Neuronal stem cell (in vitro differentiated cells): ENCODE results near the gene SYNDIG1.

ENCODE experiments used
- DNase-seq: peaks from one replicate; pipeline ENCODE4 v3.0.0-alpha.2; 2013; ENCODE audit warnings: low spot score
- H2AFZ ChIP-seq: one replicate; pipeline ENCODE4 v1.6.1; 2013; ENCODE audit warnings: mild to moderate bottlenecking, low read length, inconsistent platforms
- H2AK5ac ChIP-seq: 2 replicates; pipeline ENCODE4 v1.6.1; 2013; ENCODE audit warnings: low read depth, mild to moderate bottlenecking, inconsistent platforms, low read length, moderate library complexity, mixed read lengths
- H2BK120ac ChIP-seq: 2 replicates; pipeline ENCODE4 v1.6.1; 2013; ENCODE audit warnings: low read depth, mild to moderate bottlenecking, inconsistent platforms, low read length, moderate library complexity, mixed read lengths
- H2BK12ac ChIP-seq: one replicate; pipeline ENCODE4 v1.6.1; 2013; ENCODE audit warnings: low read length, inconsistent platforms
- H2BK15ac ChIP-seq: 2 replicates; pipeline ENCODE4 v1.6.1; 2013; ENCODE audit warnings: mild to moderate bottlenecking, low read length, inconsistent platforms, mixed read lengths
- H2BK5ac ChIP-seq: one replicate; pipeline ENCODE4 v1.6.1; 2013; ENCODE audit warnings: inconsistent platforms, mild to moderate bottlenecking, low read length, moderate library complexity
- H3K14ac ChIP-seq: one replicate; pipeline ENCODE4 v1.6.1; 2013; ENCODE audit warnings: low read length, inconsistent platforms
- H3K18ac ChIP-seq: 2 replicates; pipeline ENCODE4 v1.6.1; 2013; ENCODE audit warnings: low read length, inconsistent platforms
- H3K23ac ChIP-seq: 2 replicates; pipeline ENCODE4 v1.6.1; 2013; ENCODE audit warnings: low read depth, mild to moderate bottlenecking, mixed read lengths, low read length, inconsistent platforms; ENCODE audit not compliant: poor library complexity
- H3K27ac ChIP-seq: replicated peaks from 3 replicates; pipeline ENCODE4 v1.5.1; 2013; ENCODE audit warnings: low read length, inconsistent platforms
- H3K27me3 ChIP-seq, 3 experiments: 2 replicates each; pipeline ENCODE4 v1.6.1; 2013; ENCODE audit warnings: low read length in 3 of 3, mild to moderate bottlenecking in 2 of 3, inconsistent platforms in 1 of 3, low read depth in 1 of 3, mixed read lengths in 1 of 3, moderate library complexity in 1 of 3; ENCODE audit not compliant: control insufficient read depth in 3 of 3, insufficient read depth in 3 of 3
- H3K36me3 ChIP-seq, 2 donors: replicated peaks in 1 of 2; 2 replicates each; pipeline ENCODE4 v1.6.1; 2013; ENCODE audit warnings: low read length in 2 of 2; ENCODE audit not compliant: control insufficient read depth in 2 of 2, insufficient read depth in 2 of 2
- H3K4ac ChIP-seq: 2 replicates; pipeline ENCODE4 v1.6.1; 2013; ENCODE audit warnings: inconsistent platforms, mild to moderate bottlenecking, low read length, moderate library complexity
- H3K4me1 ChIP-seq, 2 donors: 1 replicate in 1 of 2; 2 replicates in 1 of 2; pipeline ENCODE4 v1.6.1; 2013; ENCODE audit warnings: low read length in 2 of 2, low read depth in 1 of 2; ENCODE audit not compliant: control insufficient read depth in 2 of 2, insufficient read depth in 1 of 2
- H3K4me2 ChIP-seq: one replicate; pipeline ENCODE4 v1.6.1; 2013; ENCODE audit warnings: mild to moderate bottlenecking, low read length, inconsistent platforms; ENCODE audit not compliant: insufficient read depth, poor library complexity, severe bottlenecking
- H3K4me3 ChIP-seq, 2 donors: 2 replicates each; pipeline ENCODE4 v1.5.1; 2013; ENCODE audit warnings: low read length in 2 of 2, mild to moderate bottlenecking in 2 of 2, inconsistent platforms in 1 of 2, moderate library complexity in 1 of 2
- H3K79me1 ChIP-seq: one replicate; pipeline ENCODE4 v1.6.1; 2013; ENCODE audit warnings: low read depth, mild to moderate bottlenecking, inconsistent platforms, low read length, moderate library complexity
- H3K9ac ChIP-seq: one replicate; pipeline ENCODE4 v1.6.1; 2013; ENCODE audit warnings: mild to moderate bottlenecking, low read depth, low read length, inconsistent platforms; ENCODE audit not compliant: poor library complexity
- H3K9me3 ChIP-seq, 2 donors: replicated peaks in 1 of 2; 2 replicates each; pipeline versions ENCODE3 to v1.6.1; 2013; ENCODE audit warnings: low read length in 2 of 2, mild to moderate bottlenecking in 2 of 2, inconsistent platforms in 1 of 2, low read depth in 1 of 2, mixed read lengths in 1 of 2, moderate library complexity in 1 of 2; ENCODE audit not compliant: control insufficient read depth in 2 of 2, insufficient read depth in 1 of 2
- H4K8ac ChIP-seq: one replicate; pipeline ENCODE4 v1.6.1; 2013; ENCODE audit warnings: low read depth, mild to moderate bottlenecking, inconsistent platforms, low read length, moderate library complexity
- H4K91ac ChIP-seq: one replicate; pipeline ENCODE4 v1.6.1; 2013; ENCODE audit warnings: low read length, low read depth, mild to moderate bottlenecking, inconsistent platforms; ENCODE audit not compliant: poor library complexity
- WGBS, 2 donors: extraction: QIAGEN DNeasy Blood & Tissue Kit; methylation state at CpG; one replicate each; pipeline ENCODE4 v1.1.7; 2013; ENCODE audit warnings: missing lambda C conversion rate in 2 of 2, mixed read lengths in 1 of 2; ENCODE audit not compliant: insufficient read length in 2 of 2, insufficient replicate concordance in 1 of 2; ENCODE audit errors: extremely low coverage in 2 of 2; 5-methylcytosine and 5-hydroxymethylcytosine counted together

The SYNDIG1 gene

DNA sequence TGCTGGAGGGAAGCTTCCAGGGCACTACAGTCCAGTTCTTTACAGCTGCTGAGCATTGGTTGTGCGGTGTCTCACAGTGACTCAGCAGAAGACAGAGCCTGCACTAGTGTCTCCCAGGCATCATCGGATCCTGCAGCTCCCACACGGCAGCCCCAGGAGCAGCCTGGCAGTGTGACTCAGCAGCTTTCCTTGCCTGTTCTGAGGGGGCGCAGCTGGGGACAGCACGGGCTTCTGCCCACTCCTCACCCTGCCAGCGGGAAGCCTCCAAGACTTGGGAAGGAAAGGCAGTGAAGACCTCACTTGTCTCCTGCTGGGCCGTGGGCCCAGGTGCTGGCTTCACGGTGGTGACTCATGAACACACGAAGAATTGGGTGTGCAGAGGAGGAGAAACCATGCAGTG lies 165.4 kb downstream of the SYNDIG1 start:
- Histone ChIP-seq H3K27ac (no peak overlapping the region), H2BK12ac (no peak overlapping the region), H3K4me3 (no peak overlapping the region), H2AK5ac (peak overlapping the region; percentile 16), H3K9me3 (no peaks in the 10 kb centered on the region), H2BK5ac (no peak overlapping the region), H2BK120ac (no peak overlapping the region), H3K9ac (no peak overlapping the region), H4K8ac (no peak overlapping the region), H3K4me2 (no peak overlapping the region), H4K91ac (no peak overlapping the region), H3K36me3 (no peaks in the 10 kb centered on the region), H2AFZ (no peak overlapping the region), H2BK15ac (no peak overlapping the region), H3K4me1 (peaks cover 0 to 2% of the 10 kb centered on the region in 2 donors), H3K23ac (no peak overlapping the region), H3K27me3 (no peaks in the 10 kb centered on the region), H3K79me1 (no peaks in the 10 kb centered on the region), H3K4ac (no peak overlapping the region), H3K18ac (peak overlapping the region; percentile 61), H3K14ac (no peak overlapping the region)
- WGBS, 2 donors, result no CpG with 5 or more reads among the region's 9 CpGs
- no peak for DNase-seq

DNA sequence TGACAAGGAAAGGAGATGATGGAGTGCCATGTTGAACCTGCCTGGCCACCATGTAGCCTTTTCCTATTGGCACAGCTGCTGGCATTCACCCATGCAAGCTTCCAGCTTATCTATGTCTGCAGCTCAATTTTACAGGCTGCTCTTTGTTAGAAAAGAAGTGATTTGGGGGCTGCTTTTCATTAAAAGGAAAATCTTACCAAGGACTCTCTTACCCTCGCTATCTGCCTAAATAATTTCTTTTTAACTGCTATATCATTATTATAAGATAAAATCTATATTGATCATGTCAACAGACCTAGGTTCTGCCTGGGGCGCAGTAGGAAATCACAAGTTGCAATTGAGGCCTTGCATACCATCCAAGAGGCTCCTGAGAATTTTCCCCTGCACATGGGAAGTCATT lies 167.2 kb downstream of the SYNDIG1 start:
- H3K4me2 ChIP-seq, result no peak overlapping the region
- no peak overlapping the region for H2BK15ac ChIP-seq
- no peak overlapping the region for H2BK120ac ChIP-seq
- H4K91ac ChIP-seq, result no peak overlapping the region
- no CpG with 5 or more reads among the region's 2 CpGs for WGBS, 2 donors
- H2AK5ac ChIP-seq, result no peak overlapping the region
- H3K4ac ChIP-seq, result no peak overlapping the region
- H3K18ac ChIP-seq, result no peak overlapping the region
- H3K36me3 ChIP-seq, result no peaks in the 10 kb centered on the region
- no peak overlapping the region for H3K4me3 ChIP-seq
- H3K4me1 ChIP-seq, result peaks cover 0 to 2% of the 10 kb centered on the region in 2 donors
- no peak overlapping the region for H3K14ac ChIP-seq
- H3K27me3 ChIP-seq, result no peaks in the 10 kb centered on the region
- H2AFZ ChIP-seq, result no peak overlapping the region
- no peak overlapping the region for H2BK5ac ChIP-seq
- H4K8ac ChIP-seq, result no peak overlapping the region
- H2BK12ac ChIP-seq, result no peak overlapping the region
- no peak overlapping the region for H3K23ac ChIP-seq
- no peak overlapping the region for H3K9ac ChIP-seq
- DNase-seq, result no peak
- no peak overlapping the region for H3K27ac ChIP-seq
- no peaks in the 10 kb centered on the region for H3K79me1 ChIP-seq
- H3K9me3 ChIP-seq, result no peaks in the 10 kb centered on the region

DNA sequence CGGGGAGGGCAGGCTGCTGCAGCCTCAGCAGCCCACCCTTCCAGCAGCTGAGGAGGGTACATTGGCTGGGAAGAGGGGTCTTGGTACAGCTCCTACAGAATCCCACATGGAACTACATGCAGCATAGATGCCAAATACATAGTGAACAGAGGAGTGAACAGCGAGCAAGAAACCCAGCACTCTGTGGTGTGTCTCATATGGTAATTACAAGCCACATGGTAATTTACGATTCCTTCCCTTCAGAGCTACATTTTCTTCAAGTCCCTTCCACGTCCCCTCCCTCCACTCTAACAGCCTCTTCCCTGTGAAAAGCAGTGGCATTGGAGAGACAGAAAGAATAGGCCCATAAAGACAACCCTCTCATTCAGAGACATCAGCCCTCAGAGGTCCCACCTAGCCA lies 167.7 kb downstream of the SYNDIG1 start:
- Histone ChIP-seq H2BK120ac (no peak overlapping the region), H3K4me2 (no peak overlapping the region), H3K9ac (no peak overlapping the region), H3K4me3 (no peak overlapping the region), H3K27ac (no peak overlapping the region), H2BK15ac (no peak overlapping the region), H2BK12ac (no peak overlapping the region), H3K14ac (no peak overlapping the region), H3K18ac (no peak overlapping the region), H2AFZ (no peak overlapping the region), H3K4ac (no peak overlapping the region), H3K4me1 (peaks cover 0 to 2% of the 10 kb centered on the region in 2 donors), H3K23ac (no peak overlapping the region), H3K36me3 (no peaks in the 10 kb centered on the region), H3K9me3 (no peaks in the 10 kb centered on the region), H3K27me3 (no peaks in the 10 kb centered on the region), H4K8ac (no peak overlapping the region), H2AK5ac (no peak overlapping the region), H4K91ac (no peak overlapping the region), H3K79me1 (no peaks in the 10 kb centered on the region), H2BK5ac (no peak overlapping the region)
- WGBS, 2 donors, result no CpG with 5 or more reads among the region's 4 CpGs
- DNase-seq, result no peak

DNA sequence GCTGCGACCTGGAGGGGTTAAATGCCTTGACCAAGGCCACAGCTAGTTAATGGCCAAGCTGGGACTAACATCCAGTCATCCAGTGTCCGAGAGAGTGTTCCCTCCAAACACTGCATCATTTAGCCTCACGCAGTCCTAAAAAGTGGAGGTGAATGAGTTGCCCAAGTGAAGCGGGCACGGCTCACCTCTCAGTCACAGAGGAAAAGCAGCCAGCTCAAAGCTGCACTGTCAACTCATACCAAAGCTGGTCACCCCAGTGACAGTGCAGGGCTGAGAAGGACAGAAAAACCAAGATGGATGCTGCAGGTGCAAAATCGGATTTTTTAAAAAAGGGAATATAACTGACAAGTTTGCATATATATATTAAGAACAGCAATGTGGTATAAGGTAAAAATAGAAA lies 168.5 kb downstream of the SYNDIG1 start:
- no CpG with 5 or more reads among the region's 6 CpGs for WGBS, 2 donors
- H3K4me1 ChIP-seq, result peaks cover 0 to 2% of the 10 kb centered on the region in 2 donors
- H4K91ac ChIP-seq, result no peak overlapping the region

More for the DNA sequence above, 168.5 kb downstream of the SYNDIG1 start:
- Histone ChIP-seq H2AFZ (no peak overlapping the region), H3K9me3 (no peaks in the 10 kb centered on the region), H2BK12ac (no peak overlapping the region), H2AK5ac (no peak overlapping the region), H3K27ac (no peak overlapping the region), H3K9ac (no peak overlapping the region), H3K14ac (no peak overlapping the region), H3K4ac (no peak overlapping the region), H2BK120ac (no peak overlapping the region), H3K27me3 (no peaks in the 10 kb centered on the region), H2BK15ac (no peak overlapping the region), H4K8ac (no peak overlapping the region), H3K18ac (no peak overlapping the region), H3K4me3 (no peak overlapping the region), H2BK5ac (no peak overlapping the region), H3K36me3 (no peaks in the 10 kb centered on the region), H3K79me1 (no peaks in the 10 kb centered on the region), H3K23ac (no peak overlapping the region), H3K4me2 (no peak overlapping the region)
- DNase-seq, result no peak
